GM23338 (cell line): ENCODE data around the gene TRPC3.

ENCODE experiments used
- EZH2 ChIP-seq: fragments of 200-600 bp; sonication (generic); IDR thresholded peaks from one replicate; pipeline ENCODE4 v1.8.0; 2017; ENCODE audit warnings: antibody characterized with exemption, mild to moderate bottlenecking, low read depth; ENCODE audit not compliant: unreplicated experiment
- JUNB ChIP-seq: IDR thresholded peaks from one replicate; pipeline ENCODE4 v1.6.1; 2016; ENCODE audit warnings: antibody characterized with exemption; ENCODE audit not compliant: unreplicated experiment
- POLR2AphosphoS5 ChIP-seq: IDR thresholded peaks from 2 replicates; pipeline ENCODE4 v1.6.1; 2016; ENCODE audit warnings: antibody characterized with exemption, low read depth
- TF ChIP-seq, protein P1 (sequence below), 2 experiments: fragments of 200-600 bp in 1 of 2; sonication (generic) in 1 of 2; conservative IDR thresholded peaks; 2 replicates each; pipeline versions ENCODE4 v1.5.1 to v1.6.1; 2016 to 2017; ENCODE audit warnings: antibody characterized with exemption in 2 of 2, low read depth in 2 of 2, mild to moderate bottlenecking in 2 of 2, moderate library complexity in 1 of 2
- TF ChIP-seq, protein P2 (sequence below): IDR thresholded peaks from 2 replicates; pipeline ENCODE4 v1.6.1; 2016; ENCODE audit warnings: antibody characterized with exemption

DNA sequence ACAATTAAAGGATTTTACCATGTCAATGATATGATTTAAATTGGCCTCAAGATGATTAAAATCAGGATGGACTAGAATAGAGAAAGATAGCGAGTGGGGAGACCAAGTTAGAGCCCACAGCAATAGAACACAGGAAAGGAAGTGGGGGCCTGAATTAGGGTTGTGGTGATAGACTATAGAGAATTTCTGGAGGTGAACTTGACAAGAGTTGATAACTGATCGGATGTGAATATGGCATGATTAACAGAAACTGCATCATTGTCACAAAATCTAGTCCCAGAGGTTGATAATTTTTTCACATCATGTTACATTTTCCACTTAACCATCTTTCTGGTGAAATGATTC is 26.3 kb upstream of the TRPC3 start:
- no peak for TF ChIP-seq POLR2AphosphoS5
- TF ChIP-seq, protein P1, sequence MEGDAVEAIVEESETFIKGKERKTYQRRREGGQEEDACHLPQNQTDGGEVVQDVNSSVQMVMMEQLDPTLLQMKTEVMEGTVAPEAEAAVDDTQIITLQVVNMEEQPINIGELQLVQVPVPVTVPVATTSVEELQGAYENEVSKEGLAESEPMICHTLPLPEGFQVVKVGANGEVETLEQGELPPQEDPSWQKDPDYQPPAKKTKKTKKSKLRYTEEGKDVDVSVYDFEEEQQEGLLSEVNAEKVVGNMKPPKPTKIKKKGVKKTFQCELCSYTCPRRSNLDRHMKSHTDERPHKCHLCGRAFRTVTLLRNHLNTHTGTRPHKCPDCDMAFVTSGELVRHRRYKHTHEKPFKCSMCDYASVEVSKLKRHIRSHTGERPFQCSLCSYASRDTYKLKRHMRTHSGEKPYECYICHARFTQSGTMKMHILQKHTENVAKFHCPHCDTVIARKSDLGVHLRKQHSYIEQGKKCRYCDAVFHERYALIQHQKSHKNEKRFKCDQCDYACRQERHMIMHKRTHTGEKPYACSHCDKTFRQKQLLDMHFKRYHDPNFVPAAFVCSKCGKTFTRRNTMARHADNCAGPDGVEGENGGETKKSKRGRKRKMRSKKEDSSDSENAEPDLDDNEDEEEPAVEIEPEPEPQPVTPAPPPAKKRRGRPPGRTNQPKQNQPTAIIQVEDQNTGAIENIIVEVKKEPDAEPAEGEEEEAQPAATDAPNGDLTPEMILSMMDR (conservative IDR thresholded peaks at IDR 0.05; ENCODE audit: low read depth in 2 of 2): no peak
- TF ChIP-seq, protein P2, sequence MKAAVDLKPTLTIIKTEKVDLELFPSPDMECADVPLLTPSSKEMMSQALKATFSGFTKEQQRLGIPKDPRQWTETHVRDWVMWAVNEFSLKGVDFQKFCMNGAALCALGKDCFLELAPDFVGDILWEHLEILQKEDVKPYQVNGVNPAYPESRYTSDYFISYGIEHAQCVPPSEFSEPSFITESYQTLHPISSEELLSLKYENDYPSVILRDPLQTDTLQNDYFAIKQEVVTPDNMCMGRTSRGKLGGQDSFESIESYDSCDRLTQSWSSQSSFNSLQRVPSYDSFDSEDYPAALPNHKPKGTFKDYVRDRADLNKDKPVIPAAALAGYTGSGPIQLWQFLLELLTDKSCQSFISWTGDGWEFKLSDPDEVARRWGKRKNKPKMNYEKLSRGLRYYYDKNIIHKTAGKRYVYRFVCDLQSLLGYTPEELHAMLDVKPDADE: no peak
- no peak for TF ChIP-seq EZH2
- no peak for TF ChIP-seq JUNB
